Activated CD8-positive, alpha-beta memory T cell treated with anti-CD3 and anti-CD28 coated beads for 48 hours (primary cell): Measurements from ENCODE around the gene HSPB7.
A peak's percentile ranks its signal among the peaks of the same experiment; 100 is the strongest.
"Not testable (repeated sequence)": the region's sequence is repeated elsewhere in the genome, so short reads cannot be mapped to it uniquely, and the experiment has no call there.

Experiments
- DNase-seq, 3 experiments: peaks; one replicate each; pipeline ENCODE4 v3.0.0-alpha.2; 2020; ENCODE audit warnings: low read depth in 2 of 3, low spot score in 2 of 3

HSPB7 gene

DNA sequence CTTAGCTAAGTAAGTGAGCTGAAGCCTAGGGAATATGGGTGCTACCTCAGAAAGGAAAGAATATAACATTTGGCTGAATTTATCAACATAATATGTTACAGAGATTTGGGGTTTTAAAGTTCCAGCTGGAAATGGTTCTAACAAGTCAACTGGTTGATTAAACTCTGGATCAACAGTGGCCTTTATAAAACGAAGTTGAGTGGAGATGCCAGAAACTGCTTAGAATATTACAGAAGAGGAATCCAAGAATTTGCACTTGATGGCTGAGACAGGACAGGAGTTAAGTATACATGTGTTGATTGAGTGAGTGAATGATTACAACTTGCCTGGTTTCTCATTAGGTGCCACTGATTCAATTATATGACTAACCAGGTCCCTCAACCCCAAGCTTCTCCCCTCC lies 34.6 kb downstream of the HSPB7 start:
- DNase-seq, result no peak

GRCh38 chr1:15981679-15982078 lies 36.2 kb downstream of the HSPB7 start:
- DNase-seq, result no peak

GRCh38 chr1:15977947-15978346 lies 39.9 kb downstream of the HSPB7 start:
- not testable (repeated sequence) for DNase-seq

- peak; percentile 84 to 93 (median 92) for DNase-seq
Observed at GRCh38 chr1:15975805-15976680, 41.8 kb downstream of the HSPB7 start, which contains the start of gene ZBTB17. ZBTB17 (minus strand) TSS chr1:15976101; CDS start chr1:15948495, 27,606 bp downstream.

DNA sequence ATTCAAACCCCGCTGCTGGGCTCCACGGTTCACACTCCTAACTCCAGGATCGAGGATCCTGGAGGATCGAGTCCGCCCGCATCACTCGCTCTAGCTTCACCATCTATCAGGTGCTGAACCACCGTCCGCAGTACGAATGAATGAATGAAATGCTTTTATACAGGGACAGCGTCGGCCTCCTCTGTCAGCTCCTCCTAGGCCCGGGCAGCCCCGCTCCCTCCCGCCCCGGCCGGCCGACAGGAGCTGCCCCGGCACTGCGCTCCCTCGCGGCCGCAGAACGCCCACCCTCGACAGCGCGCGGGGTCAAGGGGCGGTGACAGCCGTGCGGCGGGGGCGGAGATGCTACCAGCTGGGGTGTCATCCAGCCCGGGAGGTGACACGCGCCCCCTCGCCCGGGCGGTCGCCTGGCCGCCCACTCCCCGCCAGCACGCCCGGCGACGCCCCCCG lies 42.5 kb downstream of the HSPB7 start:
- peak; percentile 46 to 80 (median 73) for DNase-seq

- no peak for DNase-seq
Observed at GRCh38 chr1:15974855-15975254, 43.0 kb downstream of the HSPB7 start.

- no peak for DNase-seq
Observed at GRCh38 chr1:15973772-15974171, 44.1 kb downstream of the HSPB7 start.

- DNase-seq, result no peak
Observed at GRCh38 chr1:15972409-15972808, 45.4 kb downstream of the HSPB7 start.

- no peak for DNase-seq
Observed at GRCh38 chr1:15970911-15971310, 46.9 kb downstream of the HSPB7 start.

DNA sequence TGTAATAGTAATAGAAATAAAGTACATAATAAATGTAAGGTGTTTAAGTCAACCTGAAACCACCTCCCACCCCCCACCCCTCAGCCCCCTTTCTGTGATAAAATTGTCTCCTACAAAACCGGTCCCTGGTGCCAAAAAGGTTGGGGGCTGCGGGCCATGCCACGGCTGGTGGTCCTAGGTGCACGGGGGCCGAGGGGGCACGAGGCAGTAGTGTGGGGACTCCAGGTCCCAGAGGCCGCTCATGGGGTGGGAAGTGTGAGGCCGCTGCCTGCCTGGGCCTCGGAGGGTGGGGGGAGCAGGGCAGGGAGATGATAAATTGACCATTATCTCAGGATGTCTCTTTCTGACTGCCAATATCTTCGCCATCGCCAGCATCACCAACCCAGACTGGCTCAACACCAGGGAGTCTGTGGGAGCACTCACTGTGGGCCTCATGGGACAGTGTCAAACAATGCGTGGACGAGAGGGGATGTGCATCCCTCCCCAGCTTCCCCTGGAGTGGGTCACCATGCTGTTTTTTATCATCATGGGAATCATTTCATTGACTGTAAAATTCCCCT lies 48.4 kb downstream of the HSPB7 start:
- no peak for DNase-seq

DNA sequence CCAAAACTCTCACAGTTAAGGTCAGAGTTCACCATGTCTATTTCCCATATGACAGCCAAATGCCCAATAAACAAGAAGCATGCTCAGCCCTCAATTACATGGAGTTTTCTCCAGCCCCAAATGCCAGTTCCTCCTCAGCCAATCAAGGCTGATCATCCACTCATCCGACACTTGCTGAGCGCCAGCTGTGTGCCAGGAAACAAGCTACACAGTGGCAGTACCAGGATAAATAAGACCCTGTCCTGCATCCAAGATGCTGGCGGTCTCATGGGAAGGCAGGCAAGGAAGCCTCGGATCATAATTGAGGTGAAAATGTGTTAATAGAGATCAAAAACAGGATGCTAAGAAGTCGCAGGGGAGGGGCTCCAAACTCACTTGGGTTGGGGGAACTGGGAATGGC lies 49.7 kb downstream of the HSPB7 start:
- no peak for DNase-seq

GRCh38 chr1:15966956-15967344 lies 50.9 kb downstream of the HSPB7 start:
- DNase-seq, result no peak

- DNase-seq, result peak in 2 of 3 experiments; percentile 57 to 70
Observed at GRCh38 chr1:15966081-15966955, 51.5 kb downstream of the HSPB7 start.

DNA sequence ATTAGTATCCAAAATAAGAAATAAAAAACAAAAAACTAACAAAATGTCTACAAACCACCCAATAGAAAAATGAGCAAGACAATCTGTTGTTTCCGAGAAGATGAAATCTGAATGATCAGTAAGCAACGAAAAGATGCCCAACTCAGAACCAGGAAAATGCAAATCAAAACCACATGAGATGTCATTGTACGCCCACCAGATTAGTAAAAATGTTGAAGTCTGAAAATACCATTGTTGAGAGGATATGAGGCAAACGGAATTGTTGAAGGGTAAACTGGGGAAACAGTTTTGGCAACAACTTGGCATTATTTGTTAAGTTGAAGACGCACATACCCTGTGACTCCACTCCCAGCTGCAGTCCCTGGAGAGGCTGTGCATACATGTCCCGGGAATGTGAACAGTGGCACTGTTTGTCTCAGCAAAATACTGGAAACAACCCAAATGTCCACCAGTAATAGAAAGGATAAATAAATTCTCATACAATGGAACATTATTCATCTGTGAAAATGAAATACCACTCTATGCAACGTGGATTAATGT lies 52.5 kb downstream of the HSPB7 start:
- DNase-seq, result no peak
